ENCODE results near the gene PTH2. TPM values are rescaled to one million over a fixed set of nuclear protein-coding genes. Genes with fewer than 3 reads are reported as not detected.

PTH2 gene
- total and polyA plus RNA-seq, 9 donors: not detected

GRCh38 chr19:49441210-49441959 lies 18.1 kb upstream of the PTH2 start, which contains the start of gene SLC17A7:
TSS of gene SLC17A7 (minus strand) at chr19:49441527. CDS start at chr19:49441379, 148 bp downstream.
- peak in 1 of 5 donors; percentile 58 for DNase-seq
- no peaks in the 10 kb centered on the region for H3K4me1 ChIP-seq (ENCODE audit: insufficient read depth)
- no peak for TF ChIP-seq POLR2A (IDR thresholded peaks at IDR 0.05)
- no peak for TF ChIP-seq EP300 (IDR thresholded peaks at IDR 0.05)
- TF ChIP-seq, protein P1, sequence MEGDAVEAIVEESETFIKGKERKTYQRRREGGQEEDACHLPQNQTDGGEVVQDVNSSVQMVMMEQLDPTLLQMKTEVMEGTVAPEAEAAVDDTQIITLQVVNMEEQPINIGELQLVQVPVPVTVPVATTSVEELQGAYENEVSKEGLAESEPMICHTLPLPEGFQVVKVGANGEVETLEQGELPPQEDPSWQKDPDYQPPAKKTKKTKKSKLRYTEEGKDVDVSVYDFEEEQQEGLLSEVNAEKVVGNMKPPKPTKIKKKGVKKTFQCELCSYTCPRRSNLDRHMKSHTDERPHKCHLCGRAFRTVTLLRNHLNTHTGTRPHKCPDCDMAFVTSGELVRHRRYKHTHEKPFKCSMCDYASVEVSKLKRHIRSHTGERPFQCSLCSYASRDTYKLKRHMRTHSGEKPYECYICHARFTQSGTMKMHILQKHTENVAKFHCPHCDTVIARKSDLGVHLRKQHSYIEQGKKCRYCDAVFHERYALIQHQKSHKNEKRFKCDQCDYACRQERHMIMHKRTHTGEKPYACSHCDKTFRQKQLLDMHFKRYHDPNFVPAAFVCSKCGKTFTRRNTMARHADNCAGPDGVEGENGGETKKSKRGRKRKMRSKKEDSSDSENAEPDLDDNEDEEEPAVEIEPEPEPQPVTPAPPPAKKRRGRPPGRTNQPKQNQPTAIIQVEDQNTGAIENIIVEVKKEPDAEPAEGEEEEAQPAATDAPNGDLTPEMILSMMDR (IDR thresholded peaks at IDR 0.05): no peak
- H3K27ac ChIP-seq: no peak within 1 kb of the TSS
- no peaks in the 10 kb centered on the region for H3K9me3 ChIP-seq
- peak within 1 kb of the TSS; percentile 2 for H3K4me3 ChIP-seq
- H3K36me3 ChIP-seq: no peaks in the 10 kb centered on the region
- WGBS, 3 donors: 1 to 2% (median 2%) methylated on average over 28 to 56 of the region's 56 CpGs
- no peaks in the 10 kb centered on the region for H3K27me3 ChIP-seq
- intact Hi-C loops (cut with DNase I): loop anchor here in 3 of 4 donors (5.0 to 10.0 kb wide), 2 partner anchors 77 to 214 kb away; partner anchors contain the start of genes DKKL1 (in 1 of the 3) and TEAD2 (in 1 of the 3)

DNA sequence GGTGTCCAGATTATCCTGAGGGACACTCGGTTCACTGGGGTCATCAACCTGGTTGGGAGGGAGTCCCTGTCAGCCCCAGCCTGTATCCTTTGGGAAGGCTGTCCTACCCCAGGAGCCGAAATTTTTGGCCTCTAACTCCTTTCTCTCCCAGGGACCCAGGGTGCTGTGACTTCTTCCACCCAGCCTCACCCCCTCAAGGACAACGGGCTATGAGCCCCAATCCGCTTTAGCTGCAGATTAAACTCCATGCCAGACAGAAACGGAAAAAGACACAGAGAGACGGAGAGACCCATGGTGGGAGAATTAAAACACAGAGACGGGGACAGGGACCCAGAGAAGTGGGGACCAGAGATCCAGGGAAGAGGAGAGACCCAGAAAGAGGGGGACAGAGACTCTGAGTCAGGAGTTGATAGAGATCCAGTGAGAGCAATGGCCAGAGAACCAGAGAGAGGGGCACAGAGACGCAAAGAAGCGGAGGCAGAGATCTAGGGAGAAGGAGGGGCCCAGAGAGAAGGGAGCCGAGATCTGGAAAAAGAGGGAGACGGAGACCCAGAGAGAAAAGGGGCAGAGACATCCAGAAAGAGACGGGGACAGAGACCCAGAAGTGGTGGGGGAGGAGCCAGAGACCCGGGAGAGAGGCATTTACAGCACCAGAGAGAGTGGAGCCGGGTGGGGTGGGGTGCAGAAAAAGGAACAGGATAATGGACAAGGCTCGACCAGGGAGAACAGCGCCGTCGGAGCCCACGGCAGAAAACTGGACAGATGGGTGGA lies 17.4 kb upstream of the PTH2 start:
- intact Hi-C loops (cut with DNase I): loop anchor here in 3 of 4 donors (5.0 to 10.0 kb wide), 2 partner anchors 76 to 213 kb away; partner anchors contain the start of genes DKKL1 (in 1 of the 3) and TEAD2 (in 1 of the 3)
- WGBS, 3 donors: 17 to 21% (median 20%) methylated on average over 19 of the region's 19 CpGs
- Histone ChIP-seq H3K9me3 (no peaks in the 10 kb centered on the region), H3K36me3 (no peaks in the 10 kb centered on the region), H3K4me3 (no peak overlapping the region), H3K27ac (no peak overlapping the region), H3K4me1 (ENCODE audit: insufficient read depth) (no peaks in the 10 kb centered on the region), H3K27me3 (no peaks in the 10 kb centered on the region)
- TF ChIP-seq, protein P1 (IDR thresholded peaks at IDR 0.05): no peak
- DNase-seq: no peak

DNA sequence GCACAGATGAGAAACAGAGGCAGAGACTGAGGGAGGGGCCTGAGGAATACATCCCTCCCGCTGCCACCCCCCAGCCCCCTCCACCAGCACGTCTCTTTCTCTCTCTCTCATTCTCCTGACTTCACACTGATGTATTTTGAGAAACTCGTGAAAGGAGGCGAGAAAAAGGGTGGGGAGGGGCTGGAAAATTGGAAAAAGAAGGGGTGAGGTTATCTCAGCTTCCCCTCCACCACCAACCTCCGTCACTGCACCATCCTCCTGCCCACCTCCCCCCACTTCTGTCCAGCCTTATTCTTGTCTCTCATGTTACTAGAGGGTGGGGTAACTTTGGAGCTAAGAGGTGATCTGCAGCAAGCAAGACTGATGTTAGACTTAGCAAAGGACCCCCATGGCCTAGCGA lies 16.6 kb upstream of the PTH2 start:
- Histone ChIP-seq H3K9me3 (no peaks in the 10 kb centered on the region), H3K27me3 (no peaks in the 10 kb centered on the region), H3K4me1 (ENCODE audit: insufficient read depth) (no peaks in the 10 kb centered on the region), H3K36me3 (no peaks in the 10 kb centered on the region), H3K4me3 (no peak overlapping the region), H3K27ac (no peak overlapping the region)
- no peak for DNase-seq
- TF ChIP-seq, protein P1 (IDR thresholded peaks at IDR 0.05): no peak
- TF ChIP-seq POLR2A (IDR thresholded peaks at IDR 0.05) (no peak), EP300 (IDR thresholded peaks at IDR 0.05) (no peak)
- intact Hi-C loops (cut with DNase I): loop anchor here (5.0 to 10.0 kb wide), 4 partner anchors 43 to 213 kb away; partner anchors contain the start of genes DKKL1 (in 1 of the 4) and TEAD2 (in 1 of the 4)
- WGBS, 3 donors: 44 to 49% (median 48%) methylated on average over 6 of the region's 6 CpGs

DNA sequence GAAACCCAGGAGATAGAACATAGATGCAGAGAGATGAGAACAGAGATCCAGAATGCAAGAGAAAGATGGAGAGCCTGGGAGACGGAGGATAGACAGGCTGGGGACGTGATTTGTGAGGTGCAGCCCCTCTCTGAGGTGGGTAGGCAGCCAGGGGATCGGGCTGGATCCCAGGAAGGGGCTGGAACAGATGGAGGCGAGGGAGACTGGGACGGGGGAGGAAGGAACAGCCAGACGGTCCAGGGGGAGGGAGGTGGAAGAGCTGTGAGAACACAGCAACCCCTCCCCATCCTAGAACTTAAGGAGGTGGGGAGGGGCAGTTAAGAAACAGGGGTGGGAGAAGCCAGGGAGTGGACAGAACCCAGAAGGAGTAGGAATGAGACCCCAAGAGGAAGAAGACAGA lies 15.0 kb upstream of the PTH2 start:
- TF ChIP-seq, protein P1 (IDR thresholded peaks at IDR 0.05): no peak
- TF ChIP-seq POLR2A (IDR thresholded peaks at IDR 0.05): no peak
- TF ChIP-seq EP300 (IDR thresholded peaks at IDR 0.05): no peak
- 4 to 6% (median 5%) methylated on average over 6 of the region's 6 CpGs for WGBS, 3 donors
- H3K9me3 ChIP-seq: no peaks in the 10 kb centered on the region
- no peak overlapping the region for H3K4me3 ChIP-seq
- no peaks in the 10 kb centered on the region for H3K4me1 ChIP-seq (ENCODE audit: insufficient read depth)
- intact Hi-C loops (cut with DNase I): loop anchor here in 2 of 4 donors (5.0 to 10.0 kb wide), 2 partner anchors 41 to 63 kb away; no protein-coding TSS in a partner anchor
- H3K27me3 ChIP-seq: no peaks in the 10 kb centered on the region
- DNase-seq: no peak
- no peak overlapping the region for H3K27ac ChIP-seq
- H3K36me3 ChIP-seq: no peaks in the 10 kb centered on the region
